HUES6 (cell line): Measurements from ENCODE around the gene PCBD1.

Source experiments
- H3K27ac ChIP-seq: 2 replicates; pipeline ENCODE4 v1.7.0; 2013; ENCODE audit warnings: low read depth, mild to moderate bottlenecking, low read length, inconsistent platforms
- H3K27me3 ChIP-seq: 2 replicates; pipeline ENCODE4 v1.6.1; 2013; ENCODE audit warnings: low read length; ENCODE audit not compliant: control insufficient read depth, insufficient read depth
- H3K36me3 ChIP-seq: 2 replicates; pipeline ENCODE4 v1.6.1; 2013; ENCODE audit warnings: low read length; ENCODE audit not compliant: control insufficient read depth, insufficient read depth
- H3K4me1 ChIP-seq: 2 replicates; pipeline ENCODE4 v1.6.1; 2013; ENCODE audit warnings: low read length; ENCODE audit not compliant: control insufficient read depth, insufficient read depth
- H3K4me3 ChIP-seq: 2 replicates; pipeline ENCODE4 v1.5.1; 2013; ENCODE audit warnings: low read depth, low read length
- H3K9ac ChIP-seq: one replicate; pipeline ENCODE4 v1.6.1; 2013; ENCODE audit warnings: mild to moderate bottlenecking, low read length
- H3K9me3 ChIP-seq: 2 replicates; pipeline ENCODE4 v1.6.1; 2013; ENCODE audit warnings: low read depth, low read length; ENCODE audit not compliant: control insufficient read depth, insufficient read depth

The PCBD1 gene

DNA sequence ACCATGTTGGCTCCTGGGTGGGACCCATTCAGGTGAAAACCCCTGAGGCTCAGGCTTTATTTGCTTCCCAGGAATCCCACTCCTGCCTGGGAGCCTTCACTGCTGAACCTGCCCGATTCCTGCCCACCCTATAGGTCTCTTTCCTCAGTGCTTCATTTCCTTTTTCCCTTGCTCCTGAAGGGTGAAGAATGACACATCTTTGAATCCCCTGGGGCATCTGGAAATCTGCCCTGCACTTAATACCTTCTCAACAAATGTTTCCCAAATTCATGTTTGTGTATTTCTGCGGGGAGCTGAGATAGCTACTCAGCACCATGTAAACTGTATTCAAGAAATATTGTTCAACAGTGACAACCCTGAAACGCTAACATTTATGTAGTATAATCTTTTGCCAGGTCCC lies 10.3 kb upstream of the PCBD1 start:
- Histone ChIP-seq H3K9ac (no peak overlapping the region), H3K4me3 (no peak overlapping the region), H3K36me3 (no peaks in the 10 kb centered on the region), H3K9me3 (peaks cover 5% of the 10 kb centered on the region; the same call in 1 of the 2 replicates), H3K27me3 (no peaks in the 10 kb centered on the region), H3K4me1 (no peaks in the 10 kb centered on the region), H3K27ac (no peak overlapping the region)

DNA sequence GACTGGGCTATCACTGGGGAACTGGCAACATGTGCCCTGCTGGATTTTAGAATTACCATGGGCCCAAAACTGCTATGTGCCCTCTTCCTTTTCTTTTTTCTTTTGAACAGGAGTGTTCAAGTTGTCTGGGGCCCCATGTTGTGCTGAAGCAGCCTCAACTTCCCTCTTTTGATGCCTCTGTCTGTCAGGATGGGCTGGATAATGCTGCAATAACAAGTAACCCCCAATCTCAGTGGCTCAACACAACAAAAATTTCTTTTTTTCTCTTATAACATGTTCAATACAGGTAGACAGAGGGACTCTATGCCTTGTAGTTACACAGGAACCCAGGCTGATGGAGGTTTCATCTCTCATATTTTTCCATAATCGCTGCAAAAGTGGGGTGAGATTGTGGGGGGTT lies 8.2 kb upstream of the PCBD1 start:
- H3K9ac ChIP-seq: no peak overlapping the region
- peaks cover 14% of the 10 kb centered on the region for H3K4me1 ChIP-seq
- H3K27me3 ChIP-seq: no peaks in the 10 kb centered on the region
- peaks cover 5% of the 10 kb centered on the region; the same call in 1 of the 2 replicates for H3K9me3 ChIP-seq
- no peaks in the 10 kb centered on the region for H3K36me3 ChIP-seq
- H3K27ac ChIP-seq: no peak overlapping the region
- H3K4me3 ChIP-seq: no peak overlapping the region

DNA sequence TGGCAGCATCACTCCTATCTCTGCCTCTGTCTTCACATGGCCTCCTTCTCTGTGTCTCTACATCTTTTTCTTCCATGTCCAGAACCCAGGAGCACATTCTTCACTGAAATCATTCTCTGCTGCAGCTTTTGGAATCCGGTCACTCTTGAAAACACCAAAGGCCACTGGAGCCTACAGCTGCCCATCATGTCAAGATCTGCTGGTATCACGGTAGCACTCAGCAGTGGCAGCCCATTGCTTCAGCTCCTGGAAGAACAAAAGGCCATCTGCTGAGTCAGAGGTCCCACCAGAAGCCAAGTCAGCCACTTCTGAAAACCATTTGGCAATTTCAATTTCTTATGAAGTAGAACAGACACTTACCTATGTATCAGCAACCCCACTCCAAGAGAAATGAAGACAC lies 6.1 kb upstream of the PCBD1 start:
- no peak overlapping the region for H3K4me3 ChIP-seq
- H3K27ac ChIP-seq: no peak overlapping the region
- H3K9ac ChIP-seq: no peak overlapping the region
- H3K27me3 ChIP-seq: no peaks in the 10 kb centered on the region
- H3K4me1 ChIP-seq: peaks cover 26% of the 10 kb centered on the region
- no peaks in the 10 kb centered on the region for H3K36me3 ChIP-seq
- peaks cover 5% of the 10 kb centered on the region; the same call in 1 of the 2 replicates for H3K9me3 ChIP-seq

DNA sequence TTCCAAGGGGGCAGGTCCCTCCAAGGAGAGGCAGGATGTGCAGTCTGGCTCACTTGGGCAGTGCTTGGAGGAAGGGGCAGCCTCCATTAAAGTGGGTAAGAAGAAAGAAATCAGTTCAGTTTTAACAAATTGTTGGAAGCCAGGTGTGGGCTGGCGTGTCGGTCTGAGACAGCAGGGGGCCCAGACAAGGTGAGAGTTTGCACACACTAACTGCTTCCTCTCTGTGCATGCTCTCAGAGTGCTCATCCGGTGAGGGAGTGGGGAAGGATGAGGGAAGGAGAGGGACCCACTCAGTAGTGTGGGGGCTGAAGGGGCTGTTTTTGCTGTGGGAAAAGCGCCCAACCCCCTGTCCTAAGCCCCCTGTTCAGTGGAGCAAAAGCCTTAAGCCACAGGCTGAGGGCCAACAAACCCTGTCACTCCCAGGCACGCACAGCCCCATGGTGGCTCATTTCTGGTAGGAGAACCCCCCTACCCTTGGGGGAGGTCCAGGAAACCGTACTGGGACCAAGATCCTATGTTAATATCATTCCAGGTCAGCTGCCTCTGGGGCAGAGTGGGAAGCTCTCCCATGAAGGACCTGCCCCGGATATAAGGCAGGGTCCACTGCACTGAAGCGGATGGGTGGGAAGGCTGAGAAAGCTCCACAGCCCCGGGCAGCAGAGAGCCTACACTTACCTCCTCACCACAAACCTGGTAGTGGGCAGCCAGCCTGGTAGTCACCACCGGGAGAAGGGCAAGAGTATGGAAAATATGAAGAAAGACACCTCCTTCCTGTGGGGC lies 5.1 kb upstream of the PCBD1 start:
- Histone ChIP-seq H3K27me3 (no peaks in the 10 kb centered on the region), H3K9me3 (peaks cover 5% of the 10 kb centered on the region; the same call in 1 of the 2 replicates), H3K36me3 (no peaks in the 10 kb centered on the region), H3K9ac (no peak overlapping the region), H3K4me1 (peaks cover 31% of the 10 kb centered on the region), H3K27ac (no peak overlapping the region), H3K4me3 (no peak overlapping the region)

DNA sequence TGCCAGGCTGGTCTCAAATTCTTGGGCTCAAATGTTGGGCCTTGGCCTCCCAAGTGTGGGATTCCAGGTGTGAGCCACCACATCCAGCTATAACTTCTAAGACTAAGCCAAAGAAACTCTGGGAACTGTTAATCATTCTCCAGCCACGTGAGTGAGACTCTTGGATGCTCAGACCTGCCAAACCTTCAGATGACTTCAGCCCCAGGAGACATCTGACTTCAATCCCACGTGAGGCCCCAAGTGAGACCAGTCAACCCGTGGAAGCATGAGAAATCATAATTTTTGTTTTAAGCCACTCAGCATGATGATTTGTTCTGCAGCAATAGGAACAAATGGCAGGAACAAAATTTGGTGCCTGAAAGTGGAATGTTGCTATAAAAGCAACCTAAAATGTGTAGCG lies 4.3 kb upstream of the PCBD1 start:
- Histone ChIP-seq H3K36me3 (no peaks in the 10 kb centered on the region), H3K9me3 (peaks cover 5% of the 10 kb centered on the region; the same call in 1 of the 2 replicates), H3K4me1 (peaks cover 31% of the 10 kb centered on the region), H3K4me3 (no peak overlapping the region), H3K27me3 (no peaks in the 10 kb centered on the region), H3K27ac (no peak overlapping the region), H3K9ac (no peak overlapping the region)

DNA sequence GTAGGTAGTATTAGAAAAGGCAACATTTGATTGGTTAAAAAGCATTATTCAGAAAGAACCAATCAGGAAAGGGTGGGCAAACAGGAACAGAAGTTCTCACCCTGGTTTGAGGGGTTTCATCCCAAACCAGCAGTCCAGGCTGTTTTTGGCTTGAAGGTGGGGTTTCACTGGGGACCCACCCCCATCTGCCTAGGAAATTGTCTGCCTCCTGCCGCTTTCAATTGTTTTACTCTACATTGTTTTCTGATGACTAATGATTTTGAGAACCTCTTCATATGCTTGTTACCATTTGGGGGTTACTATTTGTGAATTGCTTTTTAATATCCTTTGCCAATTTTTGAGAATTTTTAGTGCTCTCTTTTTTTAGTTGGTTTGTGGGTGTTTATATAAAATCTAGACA lies 3.3 kb upstream of the PCBD1 start:
- no peak overlapping the region for H3K27ac ChIP-seq
- H3K4me3 ChIP-seq: no peak overlapping the region
- H3K9me3 ChIP-seq: peaks cover 4% of the 10 kb centered on the region; the same call in 1 of the 2 replicates
- no peaks in the 10 kb centered on the region for H3K36me3 ChIP-seq
- H3K9ac ChIP-seq: no peak overlapping the region
- no peaks in the 10 kb centered on the region for H3K27me3 ChIP-seq
- peaks cover 40% of the 10 kb centered on the region for H3K4me1 ChIP-seq

DNA sequence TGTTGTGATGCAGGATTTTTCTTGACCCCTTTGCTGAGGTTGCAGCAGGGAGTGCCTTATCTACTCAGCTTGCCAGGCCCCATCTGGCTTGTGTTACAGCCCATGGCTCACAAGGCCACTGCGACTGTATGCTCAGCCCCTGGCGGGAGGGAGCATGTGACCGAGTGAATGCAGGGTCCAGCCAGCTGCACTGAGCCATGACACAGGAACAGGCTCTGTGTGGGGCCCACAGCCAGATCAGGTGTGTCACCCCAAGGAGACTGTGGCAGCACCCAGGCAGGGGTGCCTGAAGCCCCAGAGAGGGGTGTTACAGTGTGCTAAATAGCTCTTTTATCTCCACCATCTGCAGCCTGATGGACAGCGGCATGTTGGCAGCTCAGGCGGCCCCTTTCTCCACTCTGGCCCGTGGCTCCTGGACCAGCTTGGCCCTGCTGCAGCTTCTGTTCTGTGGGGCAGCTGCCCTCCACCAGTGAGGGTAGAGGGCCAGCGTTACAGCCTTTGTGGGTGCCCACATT lies 2.6 kb upstream of the PCBD1 start:
- Histone ChIP-seq H3K4me1 (peaks cover 40% of the 10 kb centered on the region), H3K36me3 (no peaks in the 10 kb centered on the region), H3K9me3 (no peaks in the 10 kb centered on the region), H3K27ac (no peak overlapping the region), H3K9ac (no peak overlapping the region), H3K27me3 (no peaks in the 10 kb centered on the region), H3K4me3 (no peak overlapping the region)

DNA sequence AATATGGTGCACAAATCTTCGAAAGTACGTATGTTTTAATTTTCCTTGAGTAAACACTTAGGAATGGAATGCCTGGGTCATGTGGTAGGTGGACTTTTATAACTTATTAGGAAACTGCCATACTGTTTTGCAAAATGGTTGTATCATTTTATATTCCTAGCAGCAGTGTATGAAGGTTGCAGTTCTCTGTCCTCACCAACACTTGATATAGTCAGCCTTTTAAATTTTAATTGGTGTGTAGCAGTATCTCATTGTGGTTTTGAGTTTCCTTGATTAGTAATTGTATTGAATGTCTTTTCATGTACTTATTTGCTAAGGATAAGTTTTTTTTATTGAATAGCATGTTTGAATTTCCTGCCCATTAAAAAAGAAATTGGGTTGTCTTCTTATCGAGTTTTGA lies 926 bp upstream of the PCBD1 start:
- H3K27me3 ChIP-seq: no peaks in the 10 kb centered on the region
- H3K4me3 ChIP-seq: no peak overlapping the region
- peaks cover 10% of the 10 kb centered on the region for H3K36me3 ChIP-seq
- H3K27ac ChIP-seq: no peak overlapping the region
- peaks cover 40% of the 10 kb centered on the region for H3K4me1 ChIP-seq
- H3K9me3 ChIP-seq: no peaks in the 10 kb centered on the region
- no peak overlapping the region for H3K9ac ChIP-seq

DNA sequence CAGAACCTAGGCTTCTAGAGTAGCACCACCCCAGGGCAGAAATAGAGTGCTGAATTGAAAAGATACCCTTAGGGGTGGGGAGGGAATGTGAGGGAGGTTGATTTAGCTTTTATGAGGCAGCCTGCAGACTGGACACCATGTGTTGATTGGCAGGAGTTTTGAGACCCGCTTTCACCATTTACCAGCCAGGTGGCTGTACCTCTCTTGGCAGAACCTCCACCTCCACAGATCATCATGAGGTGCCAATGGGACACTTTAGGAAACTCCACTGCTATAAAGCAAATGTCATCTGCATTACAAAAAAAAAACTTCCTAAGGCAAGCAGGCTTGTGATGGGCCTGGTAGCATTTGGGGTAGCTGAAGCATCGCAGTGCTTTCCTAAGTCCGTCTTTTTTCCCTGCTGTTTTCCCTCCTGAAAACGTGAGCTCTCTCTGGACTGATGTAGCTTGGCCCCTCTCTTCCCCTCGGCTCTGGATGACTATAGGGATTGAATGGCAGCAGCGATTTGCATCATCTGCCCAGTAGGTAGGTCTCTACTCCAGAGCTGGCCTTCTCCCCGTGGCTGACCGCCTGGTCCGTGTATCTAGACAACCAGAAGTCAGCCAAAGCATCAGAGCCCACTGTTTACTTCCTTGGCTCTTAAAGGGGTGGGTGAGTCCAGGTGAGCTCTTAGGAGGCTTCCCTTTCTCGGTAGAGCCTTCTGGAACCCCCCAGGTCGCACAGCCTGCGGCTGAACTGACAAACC lies 1.3 kb downstream of the PCBD1 start:
- Histone ChIP-seq H3K27ac (no peak overlapping the region), H3K9me3 (no peaks in the 10 kb centered on the region), H3K9ac (peak overlapping the region; percentile 16), H3K4me3 (peak overlapping the region; percentile 88), H3K36me3 (peaks cover 25% of the 10 kb centered on the region), H3K27me3 (no peaks in the 10 kb centered on the region), H3K4me1 (peaks cover 31% of the 10 kb centered on the region)

DNA sequence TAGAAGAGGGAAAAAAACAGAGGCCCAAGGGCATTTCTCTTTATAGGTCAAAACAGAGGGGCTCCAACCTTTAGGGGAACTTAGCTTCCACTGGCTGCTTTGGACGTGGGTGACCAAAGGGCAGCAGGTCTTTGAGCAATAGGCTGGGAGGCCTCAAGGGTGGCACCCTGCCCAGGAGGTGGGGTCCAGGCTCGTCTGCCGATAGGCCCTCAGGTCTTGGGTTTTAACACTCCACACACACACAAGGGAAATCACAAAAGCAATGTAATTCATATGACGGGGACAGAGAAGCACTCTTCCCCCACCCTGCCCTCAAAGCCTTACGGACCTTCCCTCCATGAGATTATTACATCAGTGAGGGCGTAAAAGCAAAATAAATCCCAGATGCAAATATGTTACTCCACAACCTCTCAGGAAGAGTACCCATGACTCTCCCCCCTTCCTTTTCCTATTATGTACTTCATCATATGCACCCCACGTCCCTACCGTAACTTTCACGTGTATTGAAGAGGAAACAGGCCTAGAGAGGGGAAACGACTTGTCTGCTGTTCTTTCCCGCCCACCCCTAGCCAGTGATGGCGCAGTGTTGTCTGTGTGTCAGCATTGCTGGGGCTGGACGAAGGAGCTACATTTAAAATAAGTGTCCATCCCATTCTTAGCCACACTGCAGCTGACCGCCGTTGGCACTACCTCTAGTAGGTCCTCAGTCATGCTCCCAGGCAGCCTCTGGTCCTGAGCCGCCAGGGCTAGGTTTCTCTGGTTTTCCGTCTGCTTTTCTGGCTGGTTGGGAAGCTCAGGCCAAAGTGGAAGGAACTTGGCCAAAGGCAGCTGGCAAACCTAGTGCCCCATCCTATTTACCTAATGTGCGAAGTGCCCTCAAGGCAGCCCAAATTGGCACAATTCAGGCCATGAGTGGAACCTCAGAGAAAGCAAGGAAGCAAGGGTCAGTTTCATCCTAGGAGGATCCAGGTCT lies 2.1 kb downstream of the PCBD1 start:
- H3K27me3 ChIP-seq: no peaks in the 10 kb centered on the region
- H3K9ac ChIP-seq: no peak overlapping the region
- peaks cover 23% of the 10 kb centered on the region for H3K4me1 ChIP-seq
- H3K4me3 ChIP-seq: no peak overlapping the region
- H3K36me3 ChIP-seq: peaks cover 32% of the 10 kb centered on the region
- no peak overlapping the region for H3K27ac ChIP-seq
- no peaks in the 10 kb centered on the region for H3K9me3 ChIP-seq
